Mesenchymal stem cell (in vitro differentiated cells and primary cell): ENCODE results near the gene CLSTN3. TPM values are rescaled to one million over a fixed set of nuclear protein-coding genes. Genes with fewer than 3 reads are reported as not detected.

ENCODE experiments used
- DNase-seq: peaks from one replicate; pipeline ENCODE4 v3.0.0-alpha.2; 2013
- H2AFZ ChIP-seq: one replicate; pipeline ENCODE4 v1.6.1; 2013; ENCODE audit warnings: low read depth, mild to moderate bottlenecking, control low read depth, inconsistent platforms, low read length, moderate library complexity
- H2AK5ac ChIP-seq: 2 replicates; pipeline ENCODE4 v1.6.1; 2013; ENCODE audit warnings: low read length, moderate library complexity, mild to moderate bottlenecking, inconsistent platforms; ENCODE audit not compliant: severe bottlenecking
- H2BK120ac ChIP-seq: one replicate; pipeline ENCODE4 v1.6.1; 2013; ENCODE audit warnings: low read depth, mild to moderate bottlenecking, inconsistent platforms, low read length, moderate library complexity
- H2BK12ac ChIP-seq, 2 experiments: one replicate each; pipeline ENCODE4 v1.6.1; 2013; ENCODE audit warnings: inconsistent platforms in 2 of 2, low read length in 2 of 2, mild to moderate bottlenecking in 2 of 2, moderate library complexity in 2 of 2, control low read depth in 1 of 2
- H2BK15ac ChIP-seq: one replicate; pipeline ENCODE4 v1.6.1; 2013; ENCODE audit warnings: mild to moderate bottlenecking, low read depth, inconsistent platforms; ENCODE audit not compliant: poor library complexity, severe bottlenecking
- H2BK5ac ChIP-seq: 2 replicates; pipeline ENCODE4 v1.6.1; 2013; ENCODE audit warnings: low read depth, mild to moderate bottlenecking, low read length, control low read depth, inconsistent platforms; ENCODE audit not compliant: poor library complexity, severe bottlenecking
- H3K14ac ChIP-seq, 2 experiments: one replicate each; pipeline ENCODE4 v1.6.1; 2013; ENCODE audit warnings: inconsistent platforms in 2 of 2, low read length in 2 of 2, control low read depth in 1 of 2, mild to moderate bottlenecking in 1 of 2, moderate library complexity in 1 of 2
- H3K18ac ChIP-seq, 2 experiments: one replicate each; pipeline ENCODE4 v1.6.1; 2013; ENCODE audit warnings: inconsistent platforms in 2 of 2, low read length in 2 of 2, control low read depth in 1 of 2, low read depth in 1 of 2, mild to moderate bottlenecking in 1 of 2
- H3K23ac ChIP-seq, 2 experiments: one replicate each; pipeline ENCODE4 v1.6.1; 2013; ENCODE audit warnings: inconsistent platforms in 2 of 2, low read length in 2 of 2, mild to moderate bottlenecking in 2 of 2, moderate library complexity in 2 of 2, control low read depth in 1 of 2
- H3K27ac ChIP-seq: 2 replicates; pipeline ENCODE4 v1.5.1; 2013; ENCODE audit warnings: mild to moderate bottlenecking, moderate library complexity, low read length, control low read depth, inconsistent platforms; ENCODE audit not compliant: poor library complexity, severe bottlenecking
- H3K27me3 ChIP-seq, 2 experiments: 2 replicates each; pipeline versions ENCODE4 v1.6.1 to v1.7.0; 2013; ENCODE audit warnings: low read length in 2 of 2, mild to moderate bottlenecking in 2 of 2, moderate library complexity in 2 of 2, control low read depth in 1 of 2, inconsistent platforms in 1 of 2; ENCODE audit not compliant: control insufficient read depth in 1 of 2, insufficient read depth in 1 of 2
- H3K36me3 ChIP-seq, 2 experiments: 2 replicates each; pipeline versions ENCODE4 v1.6.1 to v1.7.0; 2013; ENCODE audit warnings: low read length in 2 of 2, control low read depth in 1 of 2, inconsistent platforms in 1 of 2, low read depth in 1 of 2, mild to moderate bottlenecking in 1 of 2; ENCODE audit not compliant: insufficient read depth in 2 of 2, control insufficient read depth in 1 of 2
- H3K4ac ChIP-seq, 2 experiments: one replicate each; pipeline ENCODE4 v1.6.1; 2013; ENCODE audit warnings: inconsistent platforms in 2 of 2, low read length in 2 of 2, mild to moderate bottlenecking in 2 of 2, moderate library complexity in 2 of 2, control low read depth in 1 of 2, low read depth in 1 of 2
- H3K4me1 ChIP-seq: 2 replicates; pipeline ENCODE4 v1.6.1; 2013; ENCODE audit warnings: low read depth, low read length, control low read depth; ENCODE audit not compliant: control insufficient read depth, insufficient read depth
- H3K4me2 ChIP-seq: 2 replicates; pipeline ENCODE4 v1.6.1; 2013; ENCODE audit warnings: low read length, mild to moderate bottlenecking, inconsistent platforms; ENCODE audit not compliant: poor library complexity, severe bottlenecking
- H3K4me3 ChIP-seq, 2 experiments: 2 replicates each; pipeline versions ENCODE4 v1.5.1 to v1.7.0; 2013; ENCODE audit warnings: low read length in 2 of 2, mild to moderate bottlenecking in 2 of 2, control low read depth in 1 of 2, low read depth in 1 of 2; ENCODE audit not compliant: insufficient read depth in 1 of 2
- H3K79me1 ChIP-seq: replicated peaks from 2 replicates; pipeline ENCODE4 v1.6.1; 2013; ENCODE audit warnings: mild to moderate bottlenecking, control low read depth, low read length, inconsistent platforms; ENCODE audit not compliant: poor library complexity, severe bottlenecking
- H3K9ac ChIP-seq: 2 replicates; pipeline ENCODE4 v1.7.0; 2013; ENCODE audit warnings: mild to moderate bottlenecking, low read length, moderate library complexity
- H3K9me3 ChIP-seq: 2 replicates; pipeline ENCODE4 v1.7.0; 2013; ENCODE audit warnings: mild to moderate bottlenecking, low read length; ENCODE audit not compliant: control insufficient read depth
- H4K8ac ChIP-seq: one replicate; pipeline ENCODE4 v1.6.1; 2013; ENCODE audit warnings: inconsistent platforms, mild to moderate bottlenecking, low read length, moderate library complexity
- H4K91ac ChIP-seq: one replicate; pipeline ENCODE4 v1.6.1; 2013; ENCODE audit warnings: mild to moderate bottlenecking, low read length, inconsistent platforms
- WGBS: methylation state at CpG from one replicate; pipeline ENCODE4 v1.1.7; 2013; ENCODE audit warnings: mixed read lengths; 5-methylcytosine and 5-hydroxymethylcytosine counted together
- polyA plus RNA-seq, 2 experiments: library from polyadenylated mRNA; stranded (reverse); fragments of 200-250 nt; gene quantifications; one replicate each; pipeline ENCODE4 v1.2.3, GENCODE V29; 2013

The CLSTN3 gene
- 16.7 TPM for polyA plus RNA-seq (2013, experiment 1 of 2)
- 12.7 TPM for polyA plus RNA-seq (2013, experiment 2 of 2)

- DNase-seq = peak; percentile 73
- Histone ChIP-seq H3K79me1 (peaks cover 15% of the 10 kb centered on the region), H2AK5ac (no peak within 1 kb of the TSS), H3K14ac (peak within 1 kb of the TSS in 1 of 2 experiments; percentile 96), H3K27me3 (peaks cover 0 to 40% of the 10 kb centered on the region in 2 experiments), H3K4ac (peak within 1 kb of the TSS; percentile 13 to 46), H2AFZ (peak within 1 kb of the TSS; percentile 80), H3K4me3 (peak within 1 kb of the TSS; percentile 77 to 81), H3K9me3 (no peaks in the 10 kb centered on the region), H4K8ac (peak within 1 kb of the TSS; percentile 76), H3K4me2 (peak within 1 kb of the TSS; percentile 99), H3K23ac (peak within 1 kb of the TSS in 1 of 2 experiments; percentile 35), H2BK15ac (peak within 1 kb of the TSS; percentile 37), H3K4me1 (peaks cover 14% of the 10 kb centered on the region), H2BK5ac (no peak within 1 kb of the TSS), H3K18ac (peak within 1 kb of the TSS in 1 of 2 experiments; percentile 74), H4K91ac (peak within 1 kb of the TSS; percentile 25), H3K27ac (no peak within 1 kb of the TSS), H2BK120ac (no peak within 1 kb of the TSS), H3K9ac (peak within 1 kb of the TSS; percentile 70), H2BK12ac (peak within 1 kb of the TSS in 1 of 2 experiments; percentile 17), H3K36me3 (peaks cover 15 to 18% of the 10 kb centered on the region in 2 experiments)
- WGBS = under 1% methylated on average over 19 of the region's 40 CpGs
Observed at GRCh38 chr12:7129872-7130691, at the start of gene CLSTN3. CLSTN3 (plus strand) TSS chr12:7130371; CDS start chr12:7130649, 278 bp downstream.

DNA sequence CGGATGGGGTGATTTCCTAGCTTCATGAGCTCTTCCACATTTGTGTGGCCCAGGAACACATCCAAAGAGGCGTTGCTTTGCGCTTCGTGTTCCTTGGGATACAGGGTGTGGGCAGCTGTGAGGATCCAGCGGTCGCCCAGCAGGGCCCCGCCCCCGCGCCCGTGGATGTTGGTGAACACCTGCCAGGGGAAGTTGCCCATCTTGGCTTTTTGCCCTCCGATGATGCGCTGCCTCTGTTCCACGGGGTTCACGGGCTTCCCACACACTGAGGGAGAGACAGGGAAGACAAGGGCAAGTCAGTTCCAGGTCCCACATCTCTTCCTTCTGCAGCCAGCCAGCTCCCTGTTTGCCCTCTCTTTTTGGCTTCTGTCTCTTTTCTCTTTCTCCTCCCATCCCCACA lies 49.1 kb upstream of the CLSTN3 start:
- Histone ChIP-seq H3K4me3 (no peak overlapping the region), H3K27me3 (no peaks in the 10 kb centered on the region), H3K9ac (no peak overlapping the region), H3K18ac (peak overlapping the region in 1 of 2 experiments; percentile 72), H4K91ac (peak overlapping the region; percentile 14), H3K4me2 (no peak overlapping the region), H4K8ac (no peak overlapping the region), H3K27ac (no peak overlapping the region), H2BK5ac (no peak overlapping the region), H2AK5ac (no peak overlapping the region), H2AFZ (no peak overlapping the region), H3K9me3 (no peaks in the 10 kb centered on the region), H2BK15ac (no peak overlapping the region), H3K4me1 (peaks cover 5% of the 10 kb centered on the region), H3K14ac (no peak overlapping the region), H3K4ac (no peak overlapping the region), H2BK120ac (no peak overlapping the region), H3K23ac (no peak overlapping the region), H2BK12ac (peak overlapping the region in 1 of 2 experiments; percentile 89), H3K79me1 (no peaks in the 10 kb centered on the region), H3K36me3 (peaks cover 0 to 53% of the 10 kb centered on the region in 2 experiments)
- no peak for DNase-seq
- 96% methylated on average over 14 of the region's 14 CpGs for WGBS

DNA sequence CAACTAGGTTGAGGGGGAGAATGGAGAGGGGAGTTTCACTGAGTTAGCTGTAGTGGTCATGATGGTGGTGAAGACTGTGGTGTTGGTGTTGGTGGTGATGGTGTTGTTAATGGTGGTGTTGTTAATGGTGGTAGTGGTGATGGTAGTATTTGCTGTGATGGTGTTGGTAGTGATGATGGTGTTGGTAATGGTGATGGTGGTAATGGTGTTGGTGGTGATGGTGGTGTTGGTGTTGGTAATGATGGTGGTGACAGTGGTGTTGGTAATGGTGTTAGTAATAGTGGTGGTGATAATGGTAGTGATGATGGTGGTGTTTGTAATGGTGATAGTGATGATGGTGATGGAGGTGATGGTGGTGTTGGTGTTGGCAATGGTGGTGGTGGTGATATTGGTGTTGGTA lies 47.0 kb upstream of the CLSTN3 start:
- H3K4ac ChIP-seq = no peak overlapping the region
- no peak overlapping the region for H4K8ac ChIP-seq
- H3K27ac ChIP-seq = no peak overlapping the region
- peaks cover 0 to 74% of the 10 kb centered on the region in 2 experiments for H3K36me3 ChIP-seq
- no peak overlapping the region for H3K4me3 ChIP-seq
- H3K23ac ChIP-seq = no peak overlapping the region
- no peak for DNase-seq
- no peak overlapping the region for H3K14ac ChIP-seq
- H3K9me3 ChIP-seq = no peaks in the 10 kb centered on the region
- H2BK120ac ChIP-seq = no peak overlapping the region
- H2BK5ac ChIP-seq = no peak overlapping the region
- no peak overlapping the region for H3K9ac ChIP-seq
- H3K4me2 ChIP-seq = no peak overlapping the region
- no peaks in the 10 kb centered on the region for H3K27me3 ChIP-seq
- H3K4me1 ChIP-seq = peaks cover 5% of the 10 kb centered on the region
- H2AFZ ChIP-seq = no peak overlapping the region
- H2AK5ac ChIP-seq = no peak overlapping the region
- no peak overlapping the region for H2BK15ac ChIP-seq
- H4K91ac ChIP-seq = peak overlapping the region; percentile 18
- H3K79me1 ChIP-seq = no peaks in the 10 kb centered on the region
- H3K18ac ChIP-seq = no peak overlapping the region
- no peak overlapping the region for H2BK12ac ChIP-seq

DNA sequence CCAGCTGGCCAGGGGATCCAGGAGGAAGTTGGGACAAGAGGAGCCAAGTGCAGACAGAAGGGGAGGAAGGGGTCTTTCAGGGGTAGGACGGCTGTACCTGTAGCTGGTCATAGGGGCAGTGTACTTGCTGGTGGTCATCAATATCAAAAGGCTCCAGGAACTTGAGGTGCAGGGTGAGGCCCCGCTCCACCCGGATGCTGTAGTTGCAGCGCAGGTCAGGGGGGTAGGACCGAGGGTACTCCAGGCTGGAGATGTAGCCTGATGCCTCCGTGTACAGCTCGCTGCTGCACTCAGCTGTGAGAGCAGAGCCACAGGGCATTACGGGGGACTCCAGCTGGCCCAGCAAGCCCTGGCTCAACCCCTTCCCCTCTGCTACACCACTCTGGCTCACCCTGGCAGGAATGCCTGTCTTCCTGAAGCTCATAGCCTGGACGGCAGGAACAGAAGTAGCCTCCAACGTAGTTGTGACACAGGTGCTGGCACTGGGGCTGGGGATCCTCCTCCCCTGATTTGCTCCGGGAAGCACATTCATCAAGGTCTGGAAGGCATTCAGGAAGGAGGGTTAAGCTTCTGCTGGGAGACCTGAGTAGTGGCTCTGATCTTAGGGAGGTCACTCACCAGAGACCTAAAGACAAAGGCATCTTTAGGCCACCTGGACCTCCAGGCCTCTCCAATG lies 40.8 kb upstream of the CLSTN3 start:
- Histone ChIP-seq H3K4ac (no peak overlapping the region), H2AFZ (no peak overlapping the region), H2BK12ac (no peak overlapping the region), H3K4me3 (peak overlapping the region in 1 of 2 experiments; percentile 92), H3K27ac (no peak overlapping the region), H4K91ac (peak overlapping the region; percentile 62), H2BK15ac (no peak overlapping the region), H3K23ac (no peak overlapping the region), H4K8ac (no peak overlapping the region), H2BK120ac (no peak overlapping the region), H3K79me1 (no peaks in the 10 kb centered on the region), H3K4me2 (no peak overlapping the region), H3K27me3 (peaks cover 0 to 5% of the 10 kb centered on the region in 2 experiments), H3K14ac (no peak overlapping the region), H2AK5ac (no peak overlapping the region), H3K36me3 (peaks cover 0 to 62% of the 10 kb centered on the region in 2 experiments), H3K4me1 (peaks cover 8% of the 10 kb centered on the region), H3K9me3 (no peaks in the 10 kb centered on the region), H2BK5ac (no peak overlapping the region), H3K9ac (peak overlapping the region; percentile 93), H3K18ac (no peak overlapping the region)
- 96% methylated on average over 11 of the region's 11 CpGs for WGBS
- DNase-seq = no peak
